ENCODE results near the gene COL23A1. TPM values are rescaled to one million over a fixed set of nuclear protein-coding genes. Genes with fewer than 3 reads are reported as not detected.

Gene COL23A1
- total RNA-seq, 4 donors from 2014 or later, result 0.93 to 4.6 (median 2.4) TPM

- Histone ChIP-seq H3K27ac (no peak overlapping the region), H3K27me3 (no peaks in the 10 kb centered on the region), H3K4me3 (no peak overlapping the region), H3K4me1 (peaks cover 0 to 16% (median 0%) of the 10 kb centered on the region in 3 donors), H3K36me3 (no peaks in the 10 kb centered on the region), H3K9me3 (no peaks in the 10 kb centered on the region)
- TF ChIP-seq EP300 (IDR thresholded peaks at IDR 0.05) (no peak), POLR2AphosphoS5 (IDR thresholded peaks at IDR 0.05) (no peak), POLR2A (IDR thresholded peaks at IDR 0.05) (no peak), CTCF (IDR thresholded peaks at IDR 0.05) (no peak)
- no peak for ATAC-seq
- 92 to 100% methylated on average over 2 to 4 of the region's 7 CpGs for WGBS, 2 donors (ENCODE audit: low coverage in 1 of 2)
Measured at GRCh38 chr5:178530526-178530925, 59.7 kb downstream of the COL23A1 start.

DNA sequence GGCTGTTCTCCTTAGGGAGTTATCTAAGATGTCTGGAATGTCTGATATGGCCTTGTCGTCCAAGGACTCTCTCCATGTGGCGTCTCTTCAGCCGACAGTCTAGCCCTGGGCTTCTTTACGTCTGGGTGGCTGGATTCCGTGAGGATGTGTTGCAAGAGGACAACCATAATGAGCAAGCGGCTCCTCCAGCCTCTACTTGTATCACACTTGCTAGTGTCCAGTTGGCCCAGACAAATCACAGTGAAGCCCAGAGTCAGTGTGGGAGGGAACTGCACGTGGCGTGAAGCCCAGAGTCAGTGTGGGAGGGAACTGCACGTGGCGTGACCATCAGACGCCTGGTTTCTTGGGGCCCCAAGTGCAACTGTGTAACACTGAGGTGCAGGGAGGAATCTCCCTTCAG is 61.1 kb downstream of the COL23A1 start:
- Histone ChIP-seq H3K9me3 (no peaks in the 10 kb centered on the region), H3K4me3 (no peak overlapping the region), H3K4me1 (peaks cover 0 to 10% (median 0%) of the 10 kb centered on the region in 3 donors), H3K36me3 (no peaks in the 10 kb centered on the region), H3K27ac (no peak overlapping the region), H3K27me3 (no peaks in the 10 kb centered on the region)
- TF ChIP-seq EP300 (IDR thresholded peaks at IDR 0.05) (no peak), POLR2A (IDR thresholded peaks at IDR 0.05) (no peak), POLR2AphosphoS5 (IDR thresholded peaks at IDR 0.05) (no peak), CTCF (IDR thresholded peaks at IDR 0.05) (no peak)
- WGBS, 2 donors (ENCODE audit: low coverage in 1 of 2), result 31 to 48% methylated on average over 3 of the region's 11 CpGs
- no peak for ATAC-seq

GRCh38 chr5:178527458-178528307 is 62.5 kb downstream of the COL23A1 start:
- H3K36me3 ChIP-seq, result no peaks in the 10 kb centered on the region
- no peaks in the 10 kb centered on the region for H3K9me3 ChIP-seq
- TF ChIP-seq EP300 (IDR thresholded peaks at IDR 0.05), result no peak
- TF ChIP-seq POLR2AphosphoS5 (IDR thresholded peaks at IDR 0.05), result no peak
- TF ChIP-seq CTCF (IDR thresholded peaks at IDR 0.05), result no peak
- no peak for TF ChIP-seq POLR2A (IDR thresholded peaks at IDR 0.05)
- WGBS, 2 donors (ENCODE audit: low coverage in 1 of 2), result 44 to 53% methylated on average over 5 to 6 of the region's 18 CpGs
- no peak overlapping the region for H3K4me3 ChIP-seq
- peaks cover 0 to 10% (median 0%) of the 10 kb centered on the region in 3 donors for H3K4me1 ChIP-seq
- no peak overlapping the region for H3K27ac ChIP-seq
- peak; percentile 43 for ATAC-seq
- H3K27me3 ChIP-seq, result no peaks in the 10 kb centered on the region

DNA sequence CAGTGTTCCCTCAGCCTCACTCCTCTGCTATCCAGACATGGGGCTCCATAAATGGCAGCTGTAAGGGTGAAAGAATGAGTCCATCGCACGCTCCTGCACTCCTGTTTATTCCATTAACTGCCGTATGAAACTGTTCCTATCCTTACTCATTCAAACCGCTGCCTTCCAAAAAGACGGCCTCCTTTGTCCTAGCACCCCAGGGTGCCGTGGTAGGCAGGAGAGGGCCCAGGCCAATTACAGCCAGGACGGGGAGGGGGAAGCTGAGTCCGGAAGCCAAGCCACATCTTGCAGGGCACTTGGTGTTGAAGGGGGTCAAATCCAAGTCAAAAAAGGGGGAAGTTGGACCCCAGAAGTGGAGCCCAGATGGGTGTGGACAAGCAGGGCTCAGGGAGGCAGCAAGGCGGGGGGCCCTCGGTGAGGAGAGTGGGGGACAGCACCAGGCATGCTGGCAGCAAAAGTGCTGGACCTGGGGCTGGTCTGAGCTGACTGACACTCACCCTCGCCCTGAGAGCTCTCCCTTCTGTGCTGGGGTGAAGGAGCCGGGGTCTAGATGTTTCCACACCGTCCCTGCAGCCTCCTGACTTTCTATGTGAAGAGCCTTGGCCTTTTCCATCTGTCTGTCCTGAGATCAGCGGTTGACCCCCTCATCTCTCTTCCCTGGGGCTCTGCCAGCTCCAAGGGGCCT is 63.3 kb downstream of the COL23A1 start:
- no peaks in the 10 kb centered on the region for H3K36me3 ChIP-seq
- WGBS, 2 donors (ENCODE audit: low coverage in 1 of 2), result 67 to 90% methylated on average over 2 to 5 of the region's 14 CpGs
- no peak overlapping the region for H3K27ac ChIP-seq
- no peak overlapping the region for H3K4me3 ChIP-seq
- no peak for ATAC-seq
- H3K9me3 ChIP-seq, result no peaks in the 10 kb centered on the region
- H3K4me1 ChIP-seq, result peaks cover 0 to 10% (median 0%) of the 10 kb centered on the region in 3 donors
- TF ChIP-seq EP300 (IDR thresholded peaks at IDR 0.05), result no peak
- no peak for TF ChIP-seq CTCF (IDR thresholded peaks at IDR 0.05)
- TF ChIP-seq POLR2A (IDR thresholded peaks at IDR 0.05), result no peak
- no peak for TF ChIP-seq POLR2AphosphoS5 (IDR thresholded peaks at IDR 0.05)
- no peaks in the 10 kb centered on the region for H3K27me3 ChIP-seq

Measured in gastroesophageal sphincter (tissue), 4 donors.